Astrocyte (in vitro differentiated cells and primary cell): ENCODE data around the gene PTPRE. TPM values are rescaled to one million over a fixed set of nuclear protein-coding genes. Genes with fewer than 3 reads are reported as not detected.

ENCODE experiments used
- DNase-seq: peaks from one replicate; pipeline ENCODE4 v3.0.0-alpha.2; 2010; ENCODE audit warnings: low read depth
- FAIRE-seq: peaks from 2 replicates; lab custom pipeline; 2011; peaks lifted over from hg19 to GRCh38; lab: Jason Lieb, UNC
- H2AFZ ChIP-seq: 2 replicates; pipeline ENCODE4 v1.6.0; 2012; ENCODE audit warnings: low read depth, low read length, inconsistent platforms
- H3K27ac ChIP-seq: 2 replicates; pipeline ENCODE4 v1.5.1; 2011; ENCODE audit warnings: low read depth, low read length, inconsistent platforms
- H3K27me3 ChIP-seq: 2 replicates; pipeline ENCODE4 v1.6.0; 2011; ENCODE audit warnings: low read length, inconsistent platforms; ENCODE audit not compliant: insufficient read depth
- H3K36me3 ChIP-seq: 2 replicates; pipeline ENCODE4 v1.5.1; 2011; ENCODE audit warnings: low read length, inconsistent platforms; ENCODE audit not compliant: insufficient read depth
- H3K4me1 ChIP-seq: 2 replicates; pipeline ENCODE4 v1.5.1; 2011; ENCODE audit warnings: low read length, inconsistent platforms; ENCODE audit not compliant: insufficient read depth
- H3K4me2 ChIP-seq: 2 replicates; pipeline ENCODE4 v1.6.0; 2012; ENCODE audit warnings: low read length, inconsistent platforms
- H3K4me3 ChIP-seq: 2 replicates; pipeline ENCODE4 v1.5.1; 2011; ENCODE audit warnings: low read depth, mild to moderate bottlenecking, low read length, inconsistent platforms; ENCODE audit not compliant: insufficient read depth
- H3K79me2 ChIP-seq: 2 replicates; pipeline ENCODE4 v1.6.0; 2012; ENCODE audit warnings: mild to moderate bottlenecking, low read length, inconsistent platforms; ENCODE audit not compliant: insufficient read depth
- H3K9ac ChIP-seq: 2 replicates; pipeline ENCODE4 v1.6.0; 2012; ENCODE audit warnings: mild to moderate bottlenecking, low read length, inconsistent platforms
- H3K9me3 ChIP-seq: 2 replicates; pipeline ENCODE4 v1.5.1; 2012; ENCODE audit warnings: low read depth, mild to moderate bottlenecking, low read length, inconsistent platforms; ENCODE audit not compliant: insufficient read depth
- H4K20me1 ChIP-seq: 2 replicates; pipeline ENCODE4 v1.6.0; 2012; ENCODE audit warnings: low read length, inconsistent platforms; ENCODE audit not compliant: insufficient read depth
- H3K27ac Mint-ChIP-seq: one replicate; pipeline ENCODE4 v1.8.0; 2021; ENCODE audit warnings: mild to moderate bottlenecking, mixed read lengths; ENCODE audit not compliant: unreplicated experiment
- H3K27me3 Mint-ChIP-seq: one replicate; pipeline ENCODE4 v1.8.0; 2021; ENCODE audit warnings: low read depth, mixed read lengths; ENCODE audit not compliant: unreplicated experiment
- H3K36me3 Mint-ChIP-seq: one replicate; pipeline ENCODE4 v1.8.0; 2021; ENCODE audit warnings: low read depth, mixed read lengths; ENCODE audit not compliant: unreplicated experiment
- H3K4me1 Mint-ChIP-seq: one replicate; pipeline ENCODE4 v1.8.0; 2021; ENCODE audit warnings: low read depth, mixed read lengths; ENCODE audit not compliant: unreplicated experiment
- H3K4me3 Mint-ChIP-seq: one replicate; pipeline ENCODE4 v1.8.0; 2021; ENCODE audit warnings: mild to moderate bottlenecking, moderate library complexity, mixed read lengths; ENCODE audit not compliant: unreplicated experiment
- H3K9me3 Mint-ChIP-seq: one replicate; pipeline ENCODE4 v1.8.0; 2021; ENCODE audit warnings: mild to moderate bottlenecking, mixed read lengths; ENCODE audit not compliant: unreplicated experiment
- CTCF ChIP-seq: IDR thresholded peaks from 2 replicates; pipeline ENCODE4 v1.5.1; 2011; ENCODE audit warnings: low read depth, mild to moderate bottlenecking, inconsistent platforms, low read length, moderate library complexity; ENCODE audit not compliant: insufficient read depth
- EZH2 ChIP-seq: IDR thresholded peaks from 2 replicates; pipeline ENCODE4 v1.6.1; 2012; ENCODE audit warnings: mild to moderate bottlenecking, low read length, inconsistent platforms; ENCODE audit not compliant: insufficient read depth
- total RNA-seq: library from RNA; stranded (reverse); gene quantifications from 2 replicates; pipeline ENCODE4 v1.2.1, GENCODE V29; 2021

PTPRE gene
- total RNA-seq, 1 donor from 2014 or later = 14.1 TPM

- peaks cover 2% of the 10 kb centered on the region for H3K79me2 ChIP-seq
- no peak overlapping the region for H3K4me3 Mint-ChIP-seq
- peak overlapping the region; percentile 78 for H3K4me2 ChIP-seq
- no peak for TF ChIP-seq EZH2
- peaks cover 3% of the 10 kb centered on the region for H3K36me3 Mint-ChIP-seq
- peaks cover 45% of the 10 kb centered on the region for H3K4me1 Mint-ChIP-seq
- H3K27me3 ChIP-seq = no peaks in the 10 kb centered on the region
- H3K36me3 ChIP-seq = no peaks in the 10 kb centered on the region
- H3K27ac ChIP-seq = peak overlapping the region; percentile 75
- no peaks in the 10 kb centered on the region for H3K9me3 ChIP-seq
- H3K9ac ChIP-seq = peak overlapping the region; percentile 68
- H4K20me1 ChIP-seq = no peaks in the 10 kb centered on the region
- H3K27me3 Mint-ChIP-seq = no peaks in the 10 kb centered on the region
- FAIRE-seq (no peak), DNase-seq (peak; percentile 36)
- no peak overlapping the region for H3K4me3 ChIP-seq
- no peak overlapping the region for H2AFZ ChIP-seq
- H3K9me3 Mint-ChIP-seq = peaks cover 8% of the 10 kb centered on the region
- peak overlapping the region; percentile 55 for H3K27ac Mint-ChIP-seq
- H3K4me1 ChIP-seq = peaks cover 27% of the 10 kb centered on the region
Observed at GRCh38 chr10:127976286-127976685, 69.4 kb downstream of the PTPRE start.

- H3K79me2 ChIP-seq = peaks cover 2% of the 10 kb centered on the region
- peak; percentile 69 for DNase-seq
- H3K36me3 ChIP-seq = no peaks in the 10 kb centered on the region
- H2AFZ ChIP-seq = peak overlapping the region; percentile 16
- Mint-ChIP-seq H3K4me3 (peak overlapping the region; percentile 45), H3K27ac (peak overlapping the region; percentile 69), H3K36me3 (peaks cover 1% of the 10 kb centered on the region), H3K4me1 (peaks cover 45% of the 10 kb centered on the region), H3K27me3 (no peaks in the 10 kb centered on the region), H3K9me3 (peaks cover 8% of the 10 kb centered on the region)
- H3K4me2 ChIP-seq = peak overlapping the region; percentile 78
- no peaks in the 10 kb centered on the region for H3K9me3 ChIP-seq
- no peak for TF ChIP-seq CTCF
- no peak for TF ChIP-seq EZH2
- no peak overlapping the region for H3K4me3 ChIP-seq
- H3K4me1 ChIP-seq = peaks cover 27% of the 10 kb centered on the region
- H3K9ac ChIP-seq = peak overlapping the region; percentile 68
- H4K20me1 ChIP-seq = no peaks in the 10 kb centered on the region
- no peaks in the 10 kb centered on the region for H3K27me3 ChIP-seq
- peak overlapping the region; percentile 75 for H3K27ac ChIP-seq
- FAIRE-seq = no peak
Observed at GRCh38 chr10:127976701-127977356, 69.9 kb downstream of the PTPRE start.

GRCh38 chr10:127977357-127978009, 70.6 kb downstream of the PTPRE start:
- H3K4me3 Mint-ChIP-seq = peak overlapping the region; percentile 45
- Histone ChIP-seq H3K27me3 (no peaks in the 10 kb centered on the region), H3K27ac (peak overlapping the region; percentile 75), H3K4me3 (peak overlapping the region; percentile 15), H3K4me2 (peak overlapping the region; percentile 78), H2AFZ (peak overlapping the region; percentile 15), H3K4me1 (peaks cover 27% of the 10 kb centered on the region), H3K79me2 (peaks cover 2% of the 10 kb centered on the region), H3K9me3 (no peaks in the 10 kb centered on the region), H3K9ac (peak overlapping the region; percentile 68), H3K36me3 (no peaks in the 10 kb centered on the region), H4K20me1 (no peaks in the 10 kb centered on the region)
- FAIRE-seq (no peak), DNase-seq (peak; percentile 84)
- peaks cover 41% of the 10 kb centered on the region for H3K4me1 Mint-ChIP-seq
- peaks cover 1% of the 10 kb centered on the region for H3K36me3 Mint-ChIP-seq
- H3K9me3 Mint-ChIP-seq = peaks cover 8% of the 10 kb centered on the region
- peak overlapping the region; percentile 90 for H3K27ac Mint-ChIP-seq
- H3K27me3 Mint-ChIP-seq = no peaks in the 10 kb centered on the region
- TF ChIP-seq EZH2 = no peak
- TF ChIP-seq CTCF = no peak
